ENCODE data around the gene SPPL3.
A peak's percentile ranks its signal among the peaks of the same experiment; 100 is the strongest.
"Not testable (repeated sequence)": the region's sequence is repeated elsewhere in the genome, so short reads cannot be mapped to it uniquely, and the experiment has no call there.

Gene SPPL3

DNA sequence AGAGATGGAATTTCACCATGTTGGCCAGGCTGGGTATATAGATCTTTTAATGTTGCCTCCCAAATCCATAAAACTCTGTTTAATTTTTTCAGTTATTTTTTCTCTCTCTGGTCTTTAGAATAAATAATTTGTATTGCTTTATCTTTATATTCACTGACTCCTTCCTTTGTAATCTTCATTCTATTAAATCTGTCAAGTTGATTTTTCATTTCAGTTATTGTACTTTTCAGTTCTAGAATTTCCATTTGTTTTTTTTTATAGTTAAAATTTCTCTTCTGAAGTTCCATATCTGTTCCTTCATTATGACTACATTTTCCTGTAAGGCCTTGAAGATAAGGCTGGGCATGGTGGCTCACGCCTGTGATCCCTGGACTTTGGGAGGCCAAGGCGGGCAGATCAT lies 13.6 kb upstream of the SPPL3 start:
- no peak for DNase-seq

DNA sequence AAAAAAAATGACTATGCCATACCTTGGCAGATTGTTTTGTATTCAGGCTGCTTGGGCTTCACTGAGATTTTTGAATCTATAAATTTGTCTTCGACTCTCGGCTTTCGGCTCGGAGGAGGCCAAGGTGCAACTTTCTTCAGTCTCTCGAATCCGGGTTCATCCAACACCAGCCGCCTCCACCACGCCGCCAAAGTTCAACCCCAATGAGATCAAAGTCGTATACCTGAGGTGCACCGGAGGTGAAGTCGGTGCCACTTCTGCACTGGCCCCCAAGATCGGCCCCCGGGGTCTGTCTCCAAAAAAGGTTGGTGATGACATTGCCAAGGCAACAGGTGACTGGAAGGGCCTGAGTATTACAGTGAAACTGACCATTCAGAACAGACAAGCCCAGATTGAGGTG lies 12.4 kb upstream of the SPPL3 start:
- no peak for DNase-seq

DNA sequence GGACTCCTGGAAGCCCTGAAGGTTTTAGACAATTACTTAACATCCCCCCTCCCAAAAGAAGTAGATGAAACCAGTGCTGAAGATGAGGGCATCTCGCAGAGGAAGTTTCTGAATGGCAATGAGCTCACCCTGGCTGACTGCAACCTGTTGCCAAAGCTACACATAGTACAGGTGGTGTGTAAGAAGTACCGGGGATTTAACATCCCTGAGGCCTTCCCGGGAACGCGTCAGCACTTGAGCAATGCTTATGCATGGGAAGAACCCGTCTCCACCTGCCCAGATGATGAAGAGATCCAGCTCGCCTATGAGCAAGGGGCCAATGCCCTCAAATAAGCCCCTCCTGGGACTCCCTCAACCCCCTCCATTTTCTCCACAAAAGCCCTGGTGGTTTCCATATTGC lies 10.6 kb upstream of the SPPL3 start:
- DNase-seq, result no peak

DNA sequence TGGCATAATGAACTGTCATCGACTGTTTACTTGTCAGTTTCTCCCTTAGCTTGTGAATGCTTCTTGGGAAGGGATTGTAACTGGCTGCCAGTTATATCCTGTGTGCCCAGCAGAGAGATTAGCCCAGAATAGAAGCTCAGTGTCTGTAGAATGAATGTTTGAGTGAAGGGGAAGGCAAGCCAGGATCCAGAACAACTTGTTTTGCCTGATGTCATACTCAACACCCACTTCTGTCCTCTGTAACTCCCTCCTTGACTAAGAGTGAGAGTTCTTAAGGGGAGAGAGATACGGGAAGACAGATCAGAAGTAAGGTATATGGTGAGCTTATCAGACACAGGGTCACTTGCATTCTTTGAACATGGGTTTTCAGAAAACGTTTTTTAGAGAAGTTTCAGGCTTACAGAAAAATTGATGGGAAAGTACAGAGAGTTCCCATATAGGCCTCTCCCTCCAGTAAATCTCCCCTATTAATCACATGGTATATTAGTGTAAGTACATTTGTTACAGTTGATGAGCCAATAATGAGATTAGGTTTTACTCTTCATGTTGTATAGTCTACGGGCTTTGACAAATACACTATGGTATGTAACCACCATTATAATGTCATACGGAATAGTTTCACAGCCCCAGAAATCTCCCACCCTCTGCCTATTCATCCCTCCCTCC lies 5.6 kb upstream of the SPPL3 start:
- no peak for DNase-seq

DNA sequence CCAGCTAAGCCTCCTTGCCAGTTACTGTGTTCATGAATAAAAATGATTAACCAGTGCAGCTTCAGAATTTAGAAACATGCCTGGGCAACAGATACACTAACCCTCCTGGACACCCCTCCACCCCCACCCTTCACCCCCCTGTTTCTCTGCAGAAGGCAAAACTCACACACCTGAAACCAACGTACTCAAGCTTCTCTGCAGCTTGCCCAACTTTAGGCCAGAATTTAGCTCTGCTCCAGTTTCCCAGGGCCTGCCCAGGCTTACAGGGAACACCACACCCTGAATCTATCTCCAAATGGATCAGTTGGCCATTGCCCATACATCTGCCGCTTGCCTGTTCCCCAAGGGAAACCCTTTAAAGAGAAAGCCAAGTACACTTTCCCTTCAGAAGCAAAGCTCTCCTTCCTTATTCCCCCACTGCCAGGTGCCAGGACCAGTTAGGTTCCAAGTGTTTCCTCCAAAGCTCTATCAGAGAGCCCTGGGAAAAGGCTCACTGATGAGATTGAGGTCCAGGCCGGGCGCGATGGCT lies 1.8 kb upstream of the SPPL3 start:
- DNase-seq, result peak in 1 of 2 experiments; percentile 59

DNA sequence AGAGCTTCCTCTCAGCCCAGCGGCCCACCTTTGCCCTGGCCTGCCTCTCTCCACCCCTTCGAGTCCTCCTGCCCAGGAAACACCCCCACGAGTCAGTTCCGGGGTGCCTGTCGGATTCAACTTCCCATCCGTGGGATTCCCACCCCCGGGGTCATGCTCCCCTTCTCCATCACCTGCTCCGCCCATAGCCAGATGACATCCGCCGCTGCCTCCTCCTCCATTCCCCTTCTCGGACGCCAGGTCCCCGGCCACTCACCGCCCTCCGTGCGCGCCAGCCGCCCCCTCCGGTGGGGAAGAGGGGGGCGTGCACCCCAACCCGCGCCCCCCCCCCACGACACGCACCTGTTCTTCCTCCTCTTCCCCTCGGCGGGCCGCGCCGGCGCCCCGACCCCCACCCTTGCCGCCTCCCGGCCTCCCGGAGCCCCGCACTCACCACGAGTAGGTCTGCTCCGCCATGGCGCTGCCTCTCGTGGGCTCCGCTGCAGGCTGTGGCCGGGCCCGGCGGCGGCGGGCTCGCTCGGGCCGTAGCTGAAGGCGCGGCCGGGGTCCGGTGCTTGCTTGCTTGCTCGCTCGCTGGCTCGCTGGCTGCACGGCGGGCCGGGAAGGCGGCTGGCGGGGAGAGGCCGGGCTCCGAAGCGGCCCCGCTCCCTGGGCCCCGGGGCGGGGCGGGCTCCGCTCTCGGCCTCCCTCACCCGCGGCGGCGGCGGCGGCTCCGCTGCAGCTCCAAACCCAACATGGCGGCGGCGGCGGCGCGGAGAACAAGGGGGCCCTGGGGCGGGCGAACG lies 554 bp downstream of the SPPL3 start:
- no peak for DNase-seq

DNA sequence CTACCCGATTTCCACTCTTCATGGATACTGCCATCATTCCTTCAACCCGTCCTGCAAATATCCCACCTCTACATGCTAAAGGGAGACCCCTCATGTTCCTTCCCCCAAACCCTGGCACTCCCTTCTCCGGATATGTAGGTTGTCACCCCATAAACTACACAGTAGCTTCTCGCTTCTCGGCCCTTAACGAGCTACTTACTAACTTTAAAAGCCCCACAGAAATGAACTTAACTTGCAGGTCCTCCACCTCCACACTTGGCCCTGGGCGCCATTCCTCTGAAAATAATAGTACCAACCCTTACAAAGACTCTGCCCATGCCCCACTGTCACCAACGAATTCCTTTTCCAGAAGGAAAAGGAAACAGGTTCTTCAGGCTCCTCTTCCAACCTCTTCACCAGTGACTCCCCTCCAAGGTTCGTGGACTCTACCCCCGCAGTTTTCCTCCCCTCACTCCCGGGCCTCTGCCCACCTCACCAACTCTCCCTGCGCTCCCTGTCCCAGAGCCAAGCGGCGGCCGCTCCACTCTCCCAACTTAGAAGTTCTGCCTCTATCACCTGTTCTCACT lies 1.2 kb downstream of the SPPL3 start:
- DNase-seq, result no peak

DNA sequence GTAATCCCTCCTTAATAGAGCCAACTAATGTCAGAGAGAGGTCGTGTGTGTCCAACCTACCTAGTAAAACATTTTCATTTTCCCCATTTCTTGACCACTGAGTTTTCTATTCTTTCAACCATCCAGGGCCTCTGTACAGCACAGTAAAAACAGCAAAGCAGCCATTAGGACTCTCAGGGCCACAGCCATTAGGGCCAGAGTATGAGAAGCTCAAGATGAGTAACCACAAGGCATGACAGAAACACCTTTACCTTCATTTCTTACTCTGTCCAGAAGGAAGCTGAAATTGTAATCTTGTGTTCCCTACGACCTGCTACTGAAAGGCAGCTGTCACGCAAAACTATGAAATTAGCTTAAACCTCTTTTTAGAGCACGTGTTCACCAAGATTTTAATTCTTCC lies 2.3 kb downstream of the SPPL3 start:
- DNase-seq, result no peak

DNA sequence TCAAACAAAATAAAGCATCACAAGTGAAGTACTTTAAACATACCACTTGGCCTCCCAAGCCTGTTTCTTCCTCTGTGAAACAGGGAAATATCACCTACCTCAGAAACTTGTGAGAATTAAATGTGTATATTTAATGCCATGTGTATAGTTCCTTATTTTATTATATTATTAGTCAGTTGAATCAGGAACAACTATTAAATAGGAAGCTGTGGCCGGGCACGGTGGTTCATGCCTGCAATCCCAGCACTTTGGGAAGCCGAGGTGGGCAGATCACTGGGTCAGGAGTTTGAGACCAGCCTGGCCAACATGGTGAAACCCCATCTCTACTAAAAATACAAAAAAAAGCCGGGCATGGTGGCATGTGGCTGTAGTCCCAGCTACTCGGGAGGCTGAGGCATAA lies 3.1 kb downstream of the SPPL3 start:
- DNase-seq, result not testable (repeated sequence)

DNA sequence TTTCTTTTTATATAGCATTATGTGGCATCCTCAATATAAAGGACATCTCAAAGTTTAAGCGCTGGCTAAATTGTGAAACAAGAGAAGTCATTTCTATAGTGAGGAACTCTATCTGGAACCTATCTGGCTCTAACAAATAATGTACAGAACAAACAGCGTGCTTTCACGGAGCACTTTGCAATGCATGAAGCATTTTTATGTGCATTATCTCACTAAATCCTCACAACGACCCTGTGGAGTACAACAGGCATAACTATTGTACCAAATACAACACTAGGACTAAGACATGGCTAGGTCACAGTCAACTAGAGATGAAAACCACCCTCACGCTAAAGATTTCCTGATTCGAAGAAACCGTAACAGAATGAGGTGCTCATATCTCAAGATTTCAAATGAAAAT lies 8.6 kb downstream of the SPPL3 start:
- no peak for DNase-seq

DNA sequence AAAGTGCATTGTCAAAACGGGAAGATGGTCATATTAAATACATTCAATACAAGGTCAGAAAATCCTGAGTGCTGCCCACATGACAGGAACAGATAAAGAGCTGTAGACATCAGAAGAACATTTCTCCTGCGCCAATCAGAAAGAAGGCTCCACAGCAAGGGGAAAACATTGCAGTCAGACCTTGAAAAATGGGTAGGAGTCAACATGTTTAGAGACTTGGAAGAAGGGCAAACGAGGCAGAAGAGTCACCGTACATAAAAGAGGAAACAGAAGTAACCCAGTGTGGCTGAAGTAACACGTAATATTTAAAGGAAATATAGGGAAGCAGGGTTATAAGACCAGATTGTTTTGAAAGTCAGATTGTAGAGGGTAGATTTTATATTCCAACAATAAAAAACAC lies 11.9 kb downstream of the SPPL3 start:
- DNase-seq, result no peak

DNA sequence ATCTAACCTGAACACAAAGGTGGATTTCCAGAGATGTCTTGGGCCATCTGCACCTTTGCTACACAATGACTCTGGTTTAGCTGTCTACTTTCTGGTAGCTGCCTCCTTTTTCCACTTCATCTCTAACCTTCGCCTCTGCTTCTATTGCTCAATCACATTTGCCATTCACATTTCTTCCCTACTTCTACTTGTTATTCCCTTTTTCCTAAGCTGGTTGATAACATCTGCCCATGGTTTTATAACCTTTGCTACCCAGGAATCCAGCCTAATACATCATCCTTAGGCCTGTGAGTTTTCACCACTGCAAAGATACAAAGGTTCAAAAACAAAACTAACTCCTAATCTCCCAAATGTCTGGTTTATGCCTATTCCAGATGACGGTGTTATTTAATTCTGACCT lies 13.2 kb downstream of the SPPL3 start:
- DNase-seq, result no peak

DNA sequence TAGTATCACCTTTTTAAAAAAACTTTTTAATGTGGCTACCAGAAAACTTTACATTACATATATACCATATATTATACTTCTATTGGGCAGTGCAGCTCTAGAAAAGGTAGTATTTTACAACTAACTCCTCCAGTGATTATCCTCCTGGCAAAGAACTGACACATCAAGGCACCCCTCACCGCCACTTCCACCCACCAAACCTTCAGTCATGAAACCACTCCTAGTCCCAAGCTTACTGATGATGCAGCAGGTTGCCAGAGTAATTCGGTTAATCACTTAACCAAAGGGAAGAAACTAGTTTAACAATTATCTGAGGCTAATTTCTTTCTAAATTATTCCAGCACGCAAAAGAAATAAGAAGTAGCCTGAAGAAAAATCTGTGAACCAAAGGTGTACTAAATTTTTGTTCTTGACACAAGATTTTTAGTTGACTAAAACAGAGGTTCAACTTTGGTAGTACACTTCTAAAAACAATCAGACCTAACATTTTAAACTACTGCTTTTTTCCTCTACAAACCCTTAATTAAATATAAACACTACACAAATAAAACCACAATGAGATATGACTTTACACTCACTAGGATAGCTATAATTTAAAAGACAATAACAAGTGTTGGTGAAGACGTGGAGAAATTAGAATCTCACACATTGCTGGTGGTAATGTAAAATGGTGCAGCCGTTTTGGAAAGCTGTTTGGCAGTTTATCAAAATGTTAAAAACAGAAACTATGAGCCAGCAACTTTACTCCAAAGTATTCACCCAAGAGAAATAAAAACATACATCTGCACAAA lies 16.7 kb downstream of the SPPL3 start:
- DNase-seq, result no peak

DNA sequence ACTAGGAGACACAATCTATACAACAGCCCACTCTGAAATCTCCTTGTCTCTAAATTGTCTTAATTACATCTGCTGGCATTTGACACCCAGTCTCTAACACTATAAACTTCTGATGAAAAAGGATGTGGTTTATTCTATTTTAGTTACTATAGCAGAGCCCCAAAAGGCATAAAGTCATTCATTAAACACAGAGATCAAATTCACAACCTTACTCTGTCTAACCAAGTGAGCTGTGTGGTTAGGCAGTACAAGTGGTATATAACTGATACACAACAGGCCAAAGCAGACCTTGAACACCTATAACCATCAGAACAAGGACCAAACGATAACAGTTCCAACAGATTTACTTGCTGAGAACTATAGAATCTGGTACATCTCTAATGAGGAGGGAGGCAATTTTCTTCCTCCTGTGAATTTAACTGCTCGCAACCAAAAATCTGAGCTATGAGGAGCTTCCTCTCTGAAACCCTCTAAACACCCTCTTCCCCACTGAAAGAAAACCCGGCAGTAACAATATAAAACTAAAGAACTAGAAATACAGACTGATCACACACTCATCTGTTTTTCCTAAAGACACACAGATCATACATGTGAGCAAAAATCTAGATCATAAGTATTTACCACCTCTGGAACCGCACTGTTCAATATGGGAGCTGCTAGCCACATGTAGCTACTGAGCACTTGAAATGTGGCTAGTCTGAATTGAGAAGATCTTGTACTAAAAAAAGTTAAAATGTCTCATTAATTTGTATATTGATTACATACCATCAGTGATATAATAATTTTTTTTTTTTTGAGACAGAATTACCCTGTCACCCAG lies 17.7 kb downstream of the SPPL3 start:
- no peak for DNase-seq

DNA sequence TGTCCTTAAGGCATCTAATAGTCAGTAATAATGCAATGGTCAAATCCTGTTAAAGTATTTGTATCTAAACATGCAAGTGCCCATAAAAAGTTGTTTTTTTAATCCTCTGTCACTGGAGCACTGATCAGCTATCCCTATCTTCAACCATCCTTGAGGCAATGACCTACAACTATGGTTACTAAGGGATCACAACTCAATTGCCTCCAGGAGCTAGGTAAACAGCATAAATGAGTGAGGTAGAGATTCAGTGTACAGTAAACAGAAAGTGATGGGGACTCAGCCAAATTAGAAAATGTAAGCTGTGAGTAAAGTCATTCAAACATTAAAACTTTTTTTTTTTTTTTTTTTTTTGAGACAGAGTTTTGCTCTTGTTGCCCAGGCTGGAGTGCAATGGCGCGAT lies 18.6 kb downstream of the SPPL3 start:
- no peak for DNase-seq

DNA sequence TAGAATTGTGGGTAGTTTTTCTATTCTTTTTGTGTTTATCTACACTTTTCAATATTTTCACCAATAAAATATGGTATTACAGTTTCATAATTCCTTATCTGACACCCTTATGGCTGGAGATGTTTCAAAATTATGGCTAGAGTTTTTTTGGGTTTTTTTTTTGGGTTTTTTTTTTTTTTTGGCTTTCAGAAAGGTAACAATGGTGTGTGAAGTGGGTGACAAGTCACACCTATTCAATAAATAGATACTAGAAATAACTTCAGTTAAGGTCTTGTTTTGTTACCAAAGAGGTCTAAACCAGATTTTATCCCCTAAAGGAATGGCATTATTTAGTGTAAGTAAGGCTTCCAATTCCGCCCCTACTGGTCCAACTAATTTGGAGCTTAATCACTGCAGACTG lies 19.5 kb downstream of the SPPL3 start:
- no peak for DNase-seq

DNA sequence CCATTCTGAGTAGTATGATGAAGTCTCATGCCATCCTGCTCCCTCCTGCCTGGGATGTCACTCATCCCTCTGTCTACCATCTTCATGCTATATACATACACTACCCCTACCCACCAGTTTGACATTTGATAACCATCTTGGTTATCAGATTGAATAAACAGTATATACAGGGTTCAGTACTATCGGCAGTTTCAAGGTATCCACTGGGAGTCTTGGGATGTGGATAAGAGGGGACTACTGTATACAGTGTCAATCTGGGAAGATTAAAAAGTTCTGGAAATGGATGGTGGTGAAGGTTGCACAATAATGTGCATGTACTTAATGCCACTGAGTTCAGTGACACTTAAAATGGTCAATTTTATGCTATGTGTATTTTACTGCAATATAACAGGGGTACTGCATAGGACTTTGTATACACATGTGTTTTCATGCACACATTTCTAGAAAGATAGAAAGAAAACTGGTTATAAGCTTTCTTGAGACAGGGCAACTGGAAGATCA lies 22.1 kb downstream of the SPPL3 start:
- no peak for DNase-seq

DNA sequence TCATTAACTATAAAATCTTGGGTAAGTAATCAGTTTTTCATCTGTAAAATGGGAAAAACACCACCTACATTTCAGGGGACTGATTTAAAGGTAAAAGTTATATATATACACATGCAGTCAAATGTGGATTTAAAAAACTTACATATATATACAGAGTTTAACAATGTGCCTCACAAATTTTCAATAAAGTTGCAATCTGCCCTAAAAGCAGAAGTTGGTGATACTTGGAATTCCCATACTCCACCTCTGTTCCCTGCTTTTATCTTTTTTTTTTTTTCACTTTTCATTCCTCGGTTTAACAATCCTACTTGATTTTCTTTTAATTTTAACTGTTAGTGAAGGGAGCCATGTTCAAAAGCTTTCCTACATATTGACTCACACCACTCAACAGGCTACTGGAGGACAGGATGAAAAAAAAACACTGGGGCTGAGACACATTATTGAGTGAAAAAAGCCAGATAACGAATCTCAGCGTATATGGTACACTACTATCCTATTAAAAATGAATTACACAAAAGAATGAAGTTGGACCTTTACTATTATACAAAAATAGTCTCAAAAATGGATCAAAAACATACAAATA lies 24.3 kb downstream of the SPPL3 start:
- no peak for DNase-seq

DNA sequence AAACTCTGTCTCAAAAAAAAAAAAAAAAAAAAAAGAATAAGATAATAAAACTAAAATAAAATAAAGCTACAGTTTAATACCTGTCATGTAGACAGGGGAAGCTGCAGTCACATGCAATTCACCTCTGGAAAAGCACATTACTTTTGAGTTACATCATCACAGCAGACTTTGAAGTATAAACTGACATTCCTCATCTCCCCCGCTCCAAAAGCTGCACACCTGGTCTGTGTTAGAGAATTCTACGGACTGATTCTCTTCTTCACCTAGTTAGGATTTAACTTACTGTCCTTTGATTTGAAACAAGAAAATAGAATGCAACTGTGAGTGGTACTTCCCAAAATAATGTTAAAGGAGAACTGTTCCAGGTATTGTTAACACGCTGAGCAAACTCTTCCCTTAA lies 25.1 kb downstream of the SPPL3 start:
- DNase-seq, result no peak

DNA sequence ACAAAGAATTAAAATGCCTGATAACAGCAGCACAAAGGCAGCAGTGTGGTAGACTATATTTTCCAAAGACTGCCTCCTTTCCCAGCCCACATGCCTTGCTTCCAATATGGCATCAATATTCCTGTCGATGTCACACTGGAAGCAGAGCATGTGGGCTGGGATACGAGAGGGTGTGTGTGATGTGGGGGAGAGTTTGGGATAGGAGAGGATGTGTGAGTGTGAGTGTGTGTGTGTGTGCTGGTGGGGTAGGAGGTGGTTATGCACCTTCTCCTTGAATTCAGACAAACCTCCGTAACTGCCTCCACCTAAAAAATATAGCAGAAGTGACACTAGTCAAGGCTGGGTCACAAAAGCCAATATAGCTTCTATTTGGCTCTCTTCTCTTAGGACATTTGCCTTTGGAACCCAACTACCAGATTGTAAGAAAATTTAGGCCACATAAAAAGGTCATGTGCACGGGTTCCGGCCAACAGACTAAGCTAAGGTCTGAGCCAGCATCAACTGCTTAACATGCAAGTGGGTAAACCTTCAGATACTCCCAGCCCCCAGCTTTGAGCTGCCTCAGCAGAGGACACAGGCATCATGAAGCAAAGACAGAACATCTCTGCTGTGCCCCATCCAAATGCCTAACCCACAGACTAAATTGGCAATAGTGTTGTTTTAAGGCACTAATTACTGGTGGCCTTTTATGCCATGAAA lies 29.5 kb downstream of the SPPL3 start:
- no peak for DNase-seq

DNA sequence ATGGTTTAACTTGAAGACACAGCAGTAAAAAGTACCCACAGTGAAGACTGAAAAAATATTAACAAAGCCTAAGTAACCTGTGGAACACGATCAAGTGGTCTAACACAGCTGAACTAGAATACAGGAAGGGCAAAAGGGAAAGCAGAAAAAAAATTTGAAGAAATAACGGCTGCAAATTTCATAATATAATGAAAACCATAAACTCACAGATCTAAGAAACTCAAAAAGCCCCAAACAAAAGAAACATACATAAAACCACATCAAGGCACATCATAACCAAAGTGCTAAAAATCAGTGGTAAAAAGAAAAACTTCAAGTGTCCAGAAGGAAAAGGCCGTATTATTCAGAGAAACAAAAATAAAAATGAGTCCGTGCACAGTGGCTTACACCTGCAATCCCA lies 30.9 kb downstream of the SPPL3 start:
- DNase-seq, result no peak

All from NCI-H446 (cell line).